ENCODE measurements around the gene PPIE.

Gene PPIE

GRCh38 chr1:39738622-39739366 is at the start of gene PPIE:
TSS of gene PPIE (plus strand) at chr1:39738882. CDS start at chr1:39738901, 19 bp downstream.
- H3K27ac ChIP-seq, result peak within 1 kb of the TSS; percentile 28
- DNase-seq (ENCODE audit: low read depth, low spot score), result peak; percentile 39

DNA sequence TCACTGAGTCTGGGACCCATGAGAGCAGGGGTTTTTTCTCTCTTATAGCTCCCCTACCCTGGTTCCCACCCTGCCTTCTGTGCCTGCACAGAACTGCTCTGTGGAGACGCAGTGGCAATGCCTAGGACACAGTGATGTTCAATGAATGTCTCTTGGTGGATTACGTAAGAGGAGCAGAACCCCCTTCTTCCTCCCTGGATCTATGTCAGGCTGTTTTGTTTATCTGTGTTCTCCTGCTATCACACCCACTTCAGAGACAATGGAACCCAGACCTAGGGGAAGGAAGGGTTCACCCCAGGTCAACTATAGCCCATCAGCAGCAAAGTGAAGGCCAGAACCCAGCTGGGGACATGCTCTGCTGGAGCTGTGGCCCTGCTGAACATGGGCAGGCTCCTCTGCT is 49.5 kb upstream of the PPIE start:
- no peak for DNase-seq (ENCODE audit: low read depth, low spot score)
- H3K27ac ChIP-seq, result no peak overlapping the region

- no peak for DNase-seq (ENCODE audit: low read depth, low spot score)
- no peak overlapping the region for H3K27ac ChIP-seq
Observed at GRCh38 chr1:39689635-39690034, 49.0 kb upstream of the PPIE start.

- DNase-seq (ENCODE audit: low read depth, low spot score), result no peak
- H3K27ac ChIP-seq, result no peak overlapping the region
Observed at GRCh38 chr1:39690225-39690624, 48.5 kb upstream of the PPIE start.

- no peak for DNase-seq (ENCODE audit: low read depth, low spot score)
- H3K27ac ChIP-seq, result no peak overlapping the region
Observed at GRCh38 chr1:39690794-39691382, 47.8 kb upstream of the PPIE start.

GRCh38 chr1:39691383-39692151 is 47.1 kb upstream of the PPIE start, which contains the start of gene HPCAL4:
TSS of gene HPCAL4 (minus strand) at chr1:39691433. CDS start at chr1:39684603, 6,830 bp downstream.
- no peak within 1 kb of the TSS for H3K27ac ChIP-seq
- no peak for DNase-seq (ENCODE audit: low read depth, low spot score)

- no peak for DNase-seq (ENCODE audit: low read depth, low spot score)
Observed at GRCh38 chr1:39692152-39693074, 46.3 kb upstream of the PPIE start.

DNA sequence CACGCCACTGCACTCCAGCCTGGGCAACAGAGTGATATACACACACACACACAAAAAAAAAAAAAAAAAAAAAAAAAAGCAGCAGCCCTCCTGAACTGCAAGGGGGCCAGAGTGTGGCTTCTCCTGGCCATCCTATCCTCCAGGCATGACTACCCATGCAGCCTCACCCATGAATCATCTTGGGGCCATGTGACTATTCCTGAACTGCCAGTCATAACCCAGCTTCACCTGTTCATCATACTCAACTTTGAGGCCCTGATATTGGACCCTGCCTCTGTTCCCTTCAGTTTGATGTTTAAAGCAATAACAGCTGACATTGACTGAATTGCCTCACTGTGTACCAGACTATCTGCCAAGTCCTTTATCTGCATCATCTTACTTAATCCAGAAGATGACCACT is 44.7 kb upstream of the PPIE start:
- H3K27ac ChIP-seq, result no peak overlapping the region
- DNase-seq (ENCODE audit: low read depth, low spot score), result no peak

More at GRCh38 chr1:39692152-39693074, 46.3 kb upstream of the PPIE start:
- H3K27ac ChIP-seq, result no peak overlapping the region

DNA sequence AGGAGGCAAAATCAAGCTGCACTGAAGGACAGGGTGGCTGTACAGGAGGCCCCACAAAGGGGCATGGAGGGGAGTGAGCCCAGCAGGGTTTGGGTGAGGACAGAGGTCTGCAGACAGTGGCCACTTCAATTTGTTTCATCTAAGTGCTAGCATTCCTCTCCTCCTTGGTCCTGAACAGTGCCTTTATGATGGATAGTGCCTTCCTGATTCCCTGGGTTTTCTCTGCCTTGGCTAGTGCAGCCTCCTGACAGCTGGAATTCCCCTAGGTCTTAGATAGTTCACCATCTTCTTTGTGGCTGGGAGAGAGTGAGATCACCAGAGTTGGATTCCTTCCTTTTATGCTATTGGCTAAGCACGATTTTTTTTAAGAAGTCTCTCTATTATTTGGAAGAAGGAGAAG is 43.7 kb upstream of the PPIE start:
- H3K27ac ChIP-seq, result no peak overlapping the region
- DNase-seq (ENCODE audit: low read depth, low spot score), result no peak

DNA sequence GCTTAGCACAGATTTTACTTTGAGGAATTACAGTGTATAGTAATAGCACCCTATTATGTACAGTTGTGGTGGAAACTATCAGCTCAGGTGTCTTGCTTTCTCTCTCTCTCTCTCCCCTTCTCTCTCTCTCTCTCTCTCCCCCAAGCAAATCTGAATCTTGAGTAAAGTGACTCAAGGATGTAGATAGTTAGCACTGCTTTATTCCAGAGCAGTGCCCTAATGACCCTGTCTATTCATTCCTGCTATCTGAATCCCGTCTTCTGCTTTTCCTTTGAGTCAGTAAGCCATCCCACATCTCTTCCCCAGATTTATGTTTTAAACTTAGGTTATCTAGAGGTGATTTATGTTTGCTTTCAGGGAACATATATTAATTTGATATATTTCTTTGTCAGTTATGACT is 42.2 kb upstream of the PPIE start:
- H3K27ac ChIP-seq, result no peak overlapping the region
- no peak for DNase-seq (ENCODE audit: low read depth, low spot score)

DNA sequence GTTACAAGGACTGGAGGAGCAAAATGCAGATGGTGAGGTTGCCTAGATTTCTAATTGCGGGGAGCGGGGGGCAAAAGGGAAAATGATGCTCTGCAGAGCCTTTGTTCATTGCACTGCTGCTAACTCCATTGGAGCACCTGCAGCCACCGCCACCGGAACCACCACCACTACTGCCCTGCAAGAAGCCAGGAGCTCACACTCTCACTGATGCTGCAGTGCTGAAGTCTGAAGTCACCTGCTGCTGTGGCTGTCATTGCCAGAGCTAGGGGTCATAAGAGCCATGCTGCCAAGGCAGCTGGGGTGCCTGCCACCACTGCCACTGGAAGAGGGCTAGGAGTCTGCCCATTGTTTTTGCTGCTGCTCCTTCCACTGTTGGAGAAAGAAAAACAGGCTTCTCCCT is 40.1 kb upstream of the PPIE start:
- no peak for DNase-seq (ENCODE audit: low read depth, low spot score)
- no peak overlapping the region for H3K27ac ChIP-seq

- DNase-seq (ENCODE audit: low read depth, low spot score), result no peak
- no peak overlapping the region for H3K27ac ChIP-seq
Observed at GRCh38 chr1:39699419-39699818, 39.3 kb upstream of the PPIE start.

DNA sequence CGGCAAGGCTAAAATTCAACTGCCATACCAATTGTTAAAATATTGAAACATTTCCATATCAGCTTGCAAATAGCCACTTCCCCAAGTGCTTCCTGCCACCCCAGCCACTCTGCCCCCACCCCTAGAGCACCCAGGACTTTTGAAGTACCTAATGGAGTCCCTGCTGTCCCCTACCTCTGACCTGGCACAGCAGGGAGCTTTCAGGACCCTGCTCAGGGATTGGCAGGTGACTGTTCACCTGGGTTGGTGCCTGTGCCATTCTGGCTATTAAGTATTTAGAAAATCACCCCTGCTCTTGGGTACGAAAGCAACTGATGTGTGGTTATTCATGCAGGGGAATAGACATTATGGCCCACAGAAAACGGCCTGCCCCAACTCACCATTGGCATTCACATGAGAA is 38.3 kb upstream of the PPIE start:
- DNase-seq (ENCODE audit: low read depth, low spot score), result no peak
- H3K27ac ChIP-seq, result no peak overlapping the region

DNA sequence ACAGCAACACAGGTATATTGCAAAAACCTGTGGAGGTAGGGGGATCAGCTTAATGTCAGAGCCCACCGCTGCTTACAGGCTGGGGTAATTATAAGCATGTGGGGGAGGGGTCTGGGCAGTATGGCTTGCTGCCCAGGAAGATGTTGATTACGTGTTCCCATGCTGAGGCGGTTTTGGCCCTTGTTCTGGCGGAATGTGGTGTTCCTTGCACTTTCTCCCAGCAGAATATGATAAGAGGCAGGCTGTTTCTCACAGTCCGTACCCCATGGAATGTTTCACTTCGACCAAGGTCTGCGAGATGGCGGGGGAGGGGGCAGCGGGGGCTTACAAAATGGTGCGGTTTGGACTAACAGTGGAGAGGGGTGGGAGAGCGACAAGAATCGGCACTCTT is 37.6 kb upstream of the PPIE start:
- H3K27ac ChIP-seq, result no peak overlapping the region
- no peak for DNase-seq (ENCODE audit: low read depth, low spot score)

- DNase-seq (ENCODE audit: low read depth, low spot score), result no peak
- no peak overlapping the region for H3K27ac ChIP-seq
Observed at GRCh38 chr1:39704757-39705156, 33.9 kb upstream of the PPIE start.

DNA sequence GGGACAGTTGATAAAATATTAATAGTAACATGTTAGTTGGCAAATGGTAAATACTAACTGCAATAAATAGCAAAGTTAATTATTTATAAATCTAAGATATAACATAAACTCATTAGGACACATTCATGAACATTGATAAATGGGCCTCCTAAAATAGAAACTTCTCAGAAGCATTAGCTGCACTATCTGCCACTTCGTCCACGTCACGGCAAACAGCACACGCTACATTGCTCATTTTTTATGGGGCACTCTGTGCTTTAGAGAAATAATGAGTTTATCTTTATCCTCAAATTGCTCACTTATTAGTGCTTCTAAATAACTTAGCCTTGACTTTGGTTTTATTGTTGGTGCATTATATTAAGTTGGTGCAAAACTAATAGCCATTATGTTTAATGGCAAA is 31.2 kb upstream of the PPIE start:
- H3K27ac ChIP-seq, result no peak overlapping the region
- DNase-seq (ENCODE audit: low read depth, low spot score), result no peak

- DNase-seq (ENCODE audit: low read depth, low spot score), result no peak
- no peak overlapping the region for H3K27ac ChIP-seq
Observed at GRCh38 chr1:39711104-39711965, 27.3 kb upstream of the PPIE start.

DNA sequence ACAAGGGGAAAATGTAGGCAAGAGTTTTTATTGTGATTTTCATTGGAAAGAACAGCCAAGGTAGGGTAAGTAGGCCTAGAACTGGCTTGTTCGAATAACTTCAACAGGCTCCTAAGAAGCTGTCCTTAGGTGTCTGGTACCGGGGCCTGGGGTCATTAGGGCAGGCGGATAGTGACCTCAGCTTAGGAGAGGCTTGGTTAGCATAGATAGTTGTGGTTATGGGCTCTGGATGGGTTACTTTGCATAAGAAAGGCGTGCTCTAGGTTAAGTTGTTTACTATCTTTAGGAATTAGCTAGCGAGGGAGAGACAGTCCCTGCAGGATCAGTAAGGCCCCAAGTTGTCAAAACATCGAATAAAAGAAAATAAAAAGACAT is 26.7 kb upstream of the PPIE start:
- no peak overlapping the region for H3K27ac ChIP-seq

GRCh38 chr1:39713557-39713956 is 25.1 kb upstream of the PPIE start:
- no peak overlapping the region for H3K27ac ChIP-seq
- DNase-seq (ENCODE audit: low read depth, low spot score), result no peak

More for the DNA sequence above, 26.7 kb upstream of the PPIE start:
- no peak for DNase-seq (ENCODE audit: low read depth, low spot score)

All from epithelial cell of prostate (primary cell).